Parathyroid adenoma (tissue), 2 donors: Measurements from ENCODE around the gene ZSWIM6.

ENCODE experiments used
- H2AFZ ChIP-seq: fragments of 300-600 bp; sonication (generic); one replicate; pipeline ENCODE4 v1.7.0; 2017; ENCODE audit warnings: antibody characterized with exemption, mild to moderate bottlenecking
- H3K27ac ChIP-seq: fragments of 300-600 bp; sonication (generic); one replicate; pipeline ENCODE4 v1.7.0; 2017
- H3K27me3 ChIP-seq: fragments of 300-600 bp; sonication (generic); one replicate; pipeline ENCODE4 v1.7.0; 2017; ENCODE audit warnings: low read length; ENCODE audit not compliant: control insufficient read depth, insufficient read depth
- H3K36me3 ChIP-seq: fragments of 300-600 bp; sonication (generic); one replicate; pipeline ENCODE4 v1.7.0; 2017; ENCODE audit warnings: low read length; ENCODE audit not compliant: control insufficient read depth, insufficient read depth
- H3K4me1 ChIP-seq: fragments of 300-600 bp; sonication (generic); one replicate; pipeline ENCODE4 v1.7.0; 2017; ENCODE audit warnings: control low read depth
- H3K4me2 ChIP-seq: fragments of 300-600 bp; sonication (generic); one replicate; pipeline ENCODE4 v1.7.0; 2017; ENCODE audit warnings: low read length
- H3K4me3 ChIP-seq: fragments of 300-600 bp; sonication (generic); one replicate; pipeline ENCODE4 v1.7.0; 2017; ENCODE audit warnings: low read depth, low read length
- H3K79me2 ChIP-seq: fragments of 300-600 bp; sonication (generic); one replicate; pipeline ENCODE4 v1.7.0; 2017; ENCODE audit warnings: control low read depth
- H3K9ac ChIP-seq: fragments of 300-600 bp; sonication (generic); one replicate; pipeline ENCODE4 v1.7.0; 2017; ENCODE audit warnings: mild to moderate bottlenecking
- H3K9me3 ChIP-seq: fragments of 300-600 bp; sonication (generic); one replicate; pipeline ENCODE4 v1.7.0; 2017; ENCODE audit warnings: low read length; ENCODE audit not compliant: control insufficient read depth
- TF ChIP-seq, protein P1 (sequence below): fragments of 300-600 bp; sonication (generic); IDR thresholded peaks from one replicate; pipeline ENCODE4 v1.7.0; 2017; ENCODE audit warnings: antibody characterized with exemption, mild to moderate bottlenecking
- donor health status: primary hyperparathyroidism.

Gene ZSWIM6

GRCh38 chr5:61465066-61465465 is 133.0 kb downstream of the ZSWIM6 start:
- Histone ChIP-seq H2AFZ (no peak overlapping the region), H3K36me3 (no peaks in the 10 kb centered on the region), H3K79me2 (peaks cover 43% of the 10 kb centered on the region), H3K9ac (no peak overlapping the region), H3K27me3 (no peaks in the 10 kb centered on the region), H3K9me3 (no peaks in the 10 kb centered on the region), H3K4me2 (no peak overlapping the region), H3K4me3 (no peak overlapping the region), H3K4me1 (peaks cover 8% of the 10 kb centered on the region), H3K27ac (no peak overlapping the region)
- TF ChIP-seq, protein P1, sequence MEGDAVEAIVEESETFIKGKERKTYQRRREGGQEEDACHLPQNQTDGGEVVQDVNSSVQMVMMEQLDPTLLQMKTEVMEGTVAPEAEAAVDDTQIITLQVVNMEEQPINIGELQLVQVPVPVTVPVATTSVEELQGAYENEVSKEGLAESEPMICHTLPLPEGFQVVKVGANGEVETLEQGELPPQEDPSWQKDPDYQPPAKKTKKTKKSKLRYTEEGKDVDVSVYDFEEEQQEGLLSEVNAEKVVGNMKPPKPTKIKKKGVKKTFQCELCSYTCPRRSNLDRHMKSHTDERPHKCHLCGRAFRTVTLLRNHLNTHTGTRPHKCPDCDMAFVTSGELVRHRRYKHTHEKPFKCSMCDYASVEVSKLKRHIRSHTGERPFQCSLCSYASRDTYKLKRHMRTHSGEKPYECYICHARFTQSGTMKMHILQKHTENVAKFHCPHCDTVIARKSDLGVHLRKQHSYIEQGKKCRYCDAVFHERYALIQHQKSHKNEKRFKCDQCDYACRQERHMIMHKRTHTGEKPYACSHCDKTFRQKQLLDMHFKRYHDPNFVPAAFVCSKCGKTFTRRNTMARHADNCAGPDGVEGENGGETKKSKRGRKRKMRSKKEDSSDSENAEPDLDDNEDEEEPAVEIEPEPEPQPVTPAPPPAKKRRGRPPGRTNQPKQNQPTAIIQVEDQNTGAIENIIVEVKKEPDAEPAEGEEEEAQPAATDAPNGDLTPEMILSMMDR: no peak

GRCh38 chr5:61465496-61465895 is 133.4 kb downstream of the ZSWIM6 start:
- H3K27ac ChIP-seq: no peak overlapping the region
- TF ChIP-seq, protein P1: no peak
- H3K4me1 ChIP-seq: peaks cover 5% of the 10 kb centered on the region
- H3K27me3 ChIP-seq: no peaks in the 10 kb centered on the region
- no peak overlapping the region for H3K4me3 ChIP-seq
- H2AFZ ChIP-seq: no peak overlapping the region
- H3K4me2 ChIP-seq: no peak overlapping the region
- H3K36me3 ChIP-seq: no peaks in the 10 kb centered on the region
- peaks cover 39% of the 10 kb centered on the region for H3K79me2 ChIP-seq
- H3K9me3 ChIP-seq: no peaks in the 10 kb centered on the region
- H3K9ac ChIP-seq: no peak overlapping the region

DNA sequence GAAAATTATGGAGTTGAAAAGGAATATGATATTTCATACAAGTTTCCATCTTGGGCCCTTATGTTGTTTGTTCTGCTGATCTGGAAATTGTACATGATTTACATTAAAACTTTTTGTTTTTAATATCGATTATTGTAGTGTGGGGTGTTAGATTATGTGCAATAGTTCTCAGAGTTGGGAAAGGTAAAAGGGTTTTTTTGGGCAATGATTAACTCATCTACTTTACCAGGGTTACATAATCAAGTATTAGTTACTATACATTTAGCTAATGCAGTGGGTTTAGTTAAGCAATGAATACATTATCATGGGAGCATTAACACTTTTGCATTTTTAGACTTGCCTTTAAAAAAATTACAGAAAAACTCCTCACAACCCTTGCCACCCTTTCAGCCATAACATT is 134.0 kb downstream of the ZSWIM6 start:
- no peaks in the 10 kb centered on the region for H3K36me3 ChIP-seq
- H3K27me3 ChIP-seq: no peaks in the 10 kb centered on the region
- no peak overlapping the region for H2AFZ ChIP-seq
- H3K4me2 ChIP-seq: no peak overlapping the region
- H3K4me1 ChIP-seq: peaks cover 9% of the 10 kb centered on the region
- TF ChIP-seq, protein P1: no peak
- H3K79me2 ChIP-seq: peaks cover 37% of the 10 kb centered on the region
- no peak overlapping the region for H3K4me3 ChIP-seq
- H3K9me3 ChIP-seq: no peaks in the 10 kb centered on the region
- no peak overlapping the region for H3K9ac ChIP-seq
- no peak overlapping the region for H3K27ac ChIP-seq

- TF ChIP-seq, protein P1: no peak
- H3K27ac ChIP-seq: no peak overlapping the region
- no peak overlapping the region for H3K4me2 ChIP-seq
- no peaks in the 10 kb centered on the region for H3K27me3 ChIP-seq
- no peaks in the 10 kb centered on the region for H3K36me3 ChIP-seq
- peaks cover 40% of the 10 kb centered on the region for H3K79me2 ChIP-seq
- H2AFZ ChIP-seq: no peak overlapping the region
- H3K9ac ChIP-seq: no peak overlapping the region
- H3K4me1 ChIP-seq: peaks cover 19% of the 10 kb centered on the region
- no peaks in the 10 kb centered on the region for H3K9me3 ChIP-seq
- no peak overlapping the region for H3K4me3 ChIP-seq
These were observed 135.9 kb downstream of the ZSWIM6 start for GRCh38 chr5:61467766-61468482.

- Histone ChIP-seq H3K9ac (no peak overlapping the region), H3K9me3 (no peaks in the 10 kb centered on the region), H2AFZ (no peak overlapping the region), H3K4me2 (no peak overlapping the region), H3K4me3 (no peak overlapping the region), H3K79me2 (peaks cover 39% of the 10 kb centered on the region), H3K27me3 (no peaks in the 10 kb centered on the region), H3K36me3 (no peaks in the 10 kb centered on the region), H3K27ac (no peak overlapping the region), H3K4me1 (peaks cover 19% of the 10 kb centered on the region)
- TF ChIP-seq, protein P1: no peak
These were observed 136.4 kb downstream of the ZSWIM6 start for GRCh38 chr5:61468483-61468865.
